DOHH2 (cell line): ENCODE data around the gene SKA1.
A peak's percentile ranks its signal among the peaks of the same experiment; 100 is the strongest.

Source experiments
- H3F3A ChIP-seq: fragments of 200-600 bp; sonication (generic), shearing (Covaris generic); 2 replicates; pipeline ENCODE4 v1.6.0; 2016; ENCODE audit warnings: antibody characterized with exemption, mild to moderate bottlenecking; ENCODE audit not compliant: control insufficient read depth, insufficient read depth
- H3K27ac ChIP-seq: fragments of 200-600 bp; sonication (generic); 2 replicates; pipeline ENCODE4 v1.5.1; 2014; ENCODE audit warnings: low read depth, mild to moderate bottlenecking, low read length, moderate library complexity
- H3K27me3 ChIP-seq: fragments of 200-600 bp; sonication (generic); 2 replicates; pipeline ENCODE4 v1.6.1; 2014; ENCODE audit warnings: mild to moderate bottlenecking, low read length, mixed read lengths; ENCODE audit not compliant: control insufficient read depth
- H3K36me3 ChIP-seq: fragments of 200-600 bp; sonication (generic); 2 replicates; pipeline ENCODE4 v1.6.1; 2014; ENCODE audit warnings: mild to moderate bottlenecking, low read length, moderate library complexity, mixed read lengths; ENCODE audit not compliant: control insufficient read depth
- H3K4me1 ChIP-seq: fragments of 200-600 bp; sonication (generic); 2 replicates; pipeline ENCODE4 v1.6.1; 2014; ENCODE audit warnings: mild to moderate bottlenecking, low read length, mixed read lengths; ENCODE audit not compliant: control insufficient read depth
- H3K4me2 ChIP-seq: fragments of 200-600 bp; sonication (generic); 2 replicates; pipeline ENCODE4 v1.6.0; 2014; ENCODE audit warnings: mild to moderate bottlenecking, low read length, moderate library complexity
- H3K4me3 ChIP-seq: fragments of 200-600 bp; sonication (generic); 2 replicates; pipeline ENCODE4 v1.5.1; 2014; ENCODE audit warnings: mild to moderate bottlenecking, low read length, mixed read lengths
- H3K79me2 ChIP-seq: fragments of 200-600 bp; sonication (generic); 2 replicates; pipeline ENCODE4 v1.6.1; 2014; ENCODE audit warnings: mild to moderate bottlenecking, low read length, mixed read lengths; ENCODE audit not compliant: control insufficient read depth
- H3K9me2 ChIP-seq: fragments of 200-600 bp; sonication (generic); replicated peaks from 2 replicates; pipeline ENCODE4 v1.6.1; 2014; ENCODE audit warnings: mild to moderate bottlenecking, low read length, mixed read lengths; ENCODE audit not compliant: control insufficient read depth
- H3K9me3 ChIP-seq: fragments of 200-600 bp; sonication (generic); 2 replicates; pipeline ENCODE4 v1.6.1; 2014; ENCODE audit warnings: antibody characterized with exemption, low read length, mixed read lengths; ENCODE audit not compliant: control insufficient read depth, insufficient read depth
- H4K20me1 ChIP-seq: fragments of 200-600 bp; sonication (generic); 2 replicates; pipeline ENCODE4 v1.6.0; 2014; ENCODE audit warnings: low read depth, mild to moderate bottlenecking, antibody characterized with exemption, low read length, moderate library complexity; ENCODE audit not compliant: control insufficient read depth, insufficient read depth
- EZH2phosphoT487 ChIP-seq: fragments of 200-600 bp; sonication (generic); IDR thresholded peaks from 2 replicates; pipeline ENCODE4 v1.6.1; 2017; ENCODE audit warnings: borderline replicate concordance, mild to moderate bottlenecking, antibody characterized with exemption, low read length, moderate library complexity, mixed read lengths
- TF ChIP-seq, protein P1 (sequence below): fragments of 200-600 bp; sonication (generic); IDR thresholded peaks from one replicate; pipeline ENCODE4 v1.5.1; 2014; ENCODE audit warnings: antibody characterized with exemption, mild to moderate bottlenecking, low read depth, low read length; ENCODE audit not compliant: poor library complexity, severe bottlenecking

The SKA1 gene, protein sequence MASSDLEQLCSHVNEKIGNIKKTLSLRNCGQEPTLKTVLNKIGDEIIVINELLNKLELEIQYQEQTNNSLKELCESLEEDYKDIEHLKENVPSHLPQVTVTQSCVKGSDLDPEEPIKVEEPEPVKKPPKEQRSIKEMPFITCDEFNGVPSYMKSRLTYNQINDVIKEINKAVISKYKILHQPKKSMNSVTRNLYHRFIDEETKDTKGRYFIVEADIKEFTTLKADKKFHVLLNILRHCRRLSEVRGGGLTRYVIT

DNA sequence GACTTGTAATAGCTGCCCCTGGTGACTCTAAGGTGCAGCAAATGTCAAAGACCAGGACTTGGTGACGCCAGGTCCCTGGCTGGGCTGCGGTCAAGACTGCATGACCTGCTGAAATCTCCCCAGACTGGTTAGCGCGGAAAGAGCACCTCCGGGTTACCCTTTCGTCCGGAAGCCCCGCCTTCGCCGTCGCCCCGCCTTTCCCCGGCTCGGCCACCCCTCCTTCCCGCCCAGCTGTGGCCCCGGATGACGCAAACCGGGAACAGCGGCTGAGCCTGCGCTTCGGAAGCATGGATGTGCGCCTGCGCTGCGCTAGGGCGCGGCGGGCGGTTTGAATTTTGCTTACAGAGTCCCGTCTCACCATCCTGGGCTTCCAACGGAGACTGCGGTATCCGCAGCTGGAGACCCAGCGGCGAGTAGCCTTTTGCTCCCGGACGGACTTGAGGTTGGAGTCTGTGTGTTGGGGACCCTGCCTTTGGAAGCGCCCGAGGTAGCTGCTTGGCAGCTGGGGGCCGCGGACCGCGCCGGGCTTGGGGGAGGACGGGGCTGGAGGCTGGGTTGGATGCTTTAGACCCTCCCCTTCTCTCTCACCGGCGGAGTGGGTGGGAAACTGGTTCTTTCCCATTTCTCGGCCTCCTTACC, at the start of gene SKA1:
SKA1 (plus strand) TSS at position 294 of the 639 bp plus-strand sequence. CDS start 785 bp downstream, outside the sequence.
- H4K20me1 ChIP-seq: no peaks in the 10 kb centered on the region
- H3F3A ChIP-seq: no peaks in the 10 kb centered on the region
- peaks cover 28% of the 10 kb centered on the region for H3K4me1 ChIP-seq
- H3K27me3 ChIP-seq: no peaks in the 10 kb centered on the region
- TF ChIP-seq, protein P1, sequence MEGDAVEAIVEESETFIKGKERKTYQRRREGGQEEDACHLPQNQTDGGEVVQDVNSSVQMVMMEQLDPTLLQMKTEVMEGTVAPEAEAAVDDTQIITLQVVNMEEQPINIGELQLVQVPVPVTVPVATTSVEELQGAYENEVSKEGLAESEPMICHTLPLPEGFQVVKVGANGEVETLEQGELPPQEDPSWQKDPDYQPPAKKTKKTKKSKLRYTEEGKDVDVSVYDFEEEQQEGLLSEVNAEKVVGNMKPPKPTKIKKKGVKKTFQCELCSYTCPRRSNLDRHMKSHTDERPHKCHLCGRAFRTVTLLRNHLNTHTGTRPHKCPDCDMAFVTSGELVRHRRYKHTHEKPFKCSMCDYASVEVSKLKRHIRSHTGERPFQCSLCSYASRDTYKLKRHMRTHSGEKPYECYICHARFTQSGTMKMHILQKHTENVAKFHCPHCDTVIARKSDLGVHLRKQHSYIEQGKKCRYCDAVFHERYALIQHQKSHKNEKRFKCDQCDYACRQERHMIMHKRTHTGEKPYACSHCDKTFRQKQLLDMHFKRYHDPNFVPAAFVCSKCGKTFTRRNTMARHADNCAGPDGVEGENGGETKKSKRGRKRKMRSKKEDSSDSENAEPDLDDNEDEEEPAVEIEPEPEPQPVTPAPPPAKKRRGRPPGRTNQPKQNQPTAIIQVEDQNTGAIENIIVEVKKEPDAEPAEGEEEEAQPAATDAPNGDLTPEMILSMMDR: no peak
- no peak for TF ChIP-seq EZH2phosphoT487
- peak within 1 kb of the TSS; percentile 89 for H3K4me2 ChIP-seq
- peak within 1 kb of the TSS; percentile 80 for H3K4me3 ChIP-seq
- H3K9me3 ChIP-seq: peaks cover 14% of the 10 kb centered on the region
- peaks cover 39% of the 10 kb centered on the region for H3K36me3 ChIP-seq
- peak within 1 kb of the TSS; percentile 44 for H3K27ac ChIP-seq
- H3K9me2 ChIP-seq: no peaks in the 10 kb centered on the region
- H3K79me2 ChIP-seq: peaks cover 29% of the 10 kb centered on the region

DNA sequence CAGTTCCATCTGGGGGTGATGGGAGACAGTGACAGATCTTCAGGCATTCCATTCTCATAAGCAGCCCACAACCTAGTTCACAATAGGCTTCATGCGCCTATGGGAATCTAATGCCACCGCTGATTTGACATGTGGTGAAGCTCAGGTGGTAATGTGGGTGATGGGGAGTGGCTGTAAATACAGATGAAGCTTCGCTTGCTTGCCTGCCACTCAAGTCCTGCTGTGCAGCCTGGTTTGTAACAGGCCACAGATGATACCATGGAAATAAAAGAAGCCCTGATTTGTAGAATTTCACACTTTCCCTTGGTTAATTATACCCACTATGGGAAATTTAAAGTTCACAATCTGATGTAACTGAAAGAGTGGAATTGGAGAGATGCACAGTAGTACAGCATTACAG, 46.9 kb upstream of the SKA1 start:
- no peak overlapping the region for H3K4me2 ChIP-seq
- no peak overlapping the region for H3K4me3 ChIP-seq
- H4K20me1 ChIP-seq: no peaks in the 10 kb centered on the region
- TF ChIP-seq EZH2phosphoT487: no peak
- TF ChIP-seq, protein P1: no peak
- H3K79me2 ChIP-seq: no peaks in the 10 kb centered on the region
- H3K27me3 ChIP-seq: peaks cover 6% of the 10 kb centered on the region; the same call in 1 of the 2 replicates
- H3K36me3 ChIP-seq: no peaks in the 10 kb centered on the region
- no peaks in the 10 kb centered on the region for H3K9me2 ChIP-seq
- H3K4me1 ChIP-seq: peaks cover 8% of the 10 kb centered on the region
- H3K27ac ChIP-seq: no peak overlapping the region
- no peaks in the 10 kb centered on the region for H3F3A ChIP-seq
- peaks cover 4% of the 10 kb centered on the region; the same call in 1 of the 2 replicates for H3K9me3 ChIP-seq

DNA sequence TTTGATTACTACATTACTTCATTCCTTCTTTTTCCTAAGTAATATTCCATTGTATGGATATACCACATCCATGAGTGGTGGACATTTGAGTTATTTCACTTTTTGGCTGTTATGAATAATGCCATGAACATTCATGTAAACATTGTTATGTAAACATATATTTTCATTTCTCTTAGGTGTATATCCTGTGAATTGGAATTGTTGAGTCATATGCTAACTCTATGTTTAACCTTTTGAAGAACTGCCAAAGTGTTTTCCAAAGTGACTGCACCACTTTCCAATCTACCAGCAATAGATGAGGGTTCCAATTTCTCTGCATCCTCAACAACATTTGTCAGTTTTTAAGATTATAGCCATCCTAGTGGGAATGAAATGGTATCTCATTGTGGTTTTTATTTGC, 44.7 kb upstream of the SKA1 start:
- no peaks in the 10 kb centered on the region for H3K9me2 ChIP-seq
- H3K36me3 ChIP-seq: no peaks in the 10 kb centered on the region
- H3K4me1 ChIP-seq: peaks cover 29% of the 10 kb centered on the region
- no peaks in the 10 kb centered on the region for H3F3A ChIP-seq
- peaks cover 6% of the 10 kb centered on the region; the same call in 1 of the 2 replicates for H3K27me3 ChIP-seq
- no peaks in the 10 kb centered on the region for H4K20me1 ChIP-seq
- H3K79me2 ChIP-seq: no peaks in the 10 kb centered on the region
- no peak overlapping the region for H3K4me3 ChIP-seq
- H3K4me2 ChIP-seq: no peak overlapping the region
- no peak overlapping the region for H3K27ac ChIP-seq
- peaks cover 4% of the 10 kb centered on the region; the same call in 1 of the 2 replicates for H3K9me3 ChIP-seq
- no peak for TF ChIP-seq EZH2phosphoT487
- TF ChIP-seq, protein P1: no peak
